HG03159 (cell line): ENCODE measurements around the gene AKT1.
"Not testable (repeated sequence)": the region's sequence is repeated elsewhere in the genome, so short reads cannot be mapped to it uniquely, and the experiment has no call there.

Experiments used
- ATAC-seq: cut with Tn5 transposase; IDR thresholded peaks from one replicate; pipeline ENCODE4 v1.9.1; 2021; ENCODE audit warnings: mild to moderate bottlenecking, moderate library complexity; ENCODE audit not compliant: unreplicated experiment

The AKT1 gene

DNA sequence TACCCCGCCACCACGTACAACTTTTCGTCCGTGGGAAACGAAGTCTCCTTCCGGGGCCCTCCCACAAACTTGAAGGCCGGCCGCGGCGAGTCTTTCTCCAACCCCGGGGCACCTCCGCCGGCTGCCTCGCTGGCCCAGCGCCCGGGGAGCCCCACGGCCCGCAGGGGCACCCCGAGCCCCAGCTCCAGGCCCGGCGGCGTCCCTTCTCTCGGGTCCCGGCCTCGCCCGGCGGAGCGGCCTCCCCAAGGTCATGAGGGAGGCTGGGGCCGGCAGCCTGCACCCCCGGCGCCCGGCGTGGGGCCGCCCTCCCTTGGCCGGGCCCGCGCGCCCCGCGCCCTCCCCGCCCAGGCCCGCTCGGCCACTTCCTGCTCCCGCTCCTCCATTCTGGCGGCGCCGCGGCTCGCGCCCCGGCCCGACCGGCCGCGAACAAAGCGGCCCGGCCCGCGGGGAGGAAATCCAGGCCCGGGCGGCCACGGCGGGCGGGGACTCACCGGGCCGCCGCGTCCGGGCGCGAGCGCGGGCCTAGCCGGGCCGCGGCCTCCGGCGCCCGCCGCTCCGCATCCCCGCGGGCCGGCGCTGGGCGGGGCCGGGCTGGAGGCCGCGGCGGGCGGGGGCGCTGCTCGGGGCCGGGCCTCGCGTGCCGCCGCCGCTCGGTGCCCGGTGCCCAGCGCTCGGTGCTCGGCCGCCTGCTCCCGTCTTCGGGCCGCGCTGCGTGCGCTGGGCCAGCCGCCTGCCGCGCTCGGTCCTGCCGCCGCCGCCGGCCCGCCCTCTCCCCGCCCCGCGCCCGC is at the start of gene AKT1:
Gene AKT1 (minus strand): TSS at position 756 of the 788 bp plus-strand sequence. CDS start 3,105 bp downstream, outside the sequence.
- ATAC-seq: peak; percentile 44

- ATAC-seq: no peak
These were observed 49.6 kb upstream of the AKT1 start for GRCh38 chr14:104845033-104845666.

GRCh38 chr14:104844306-104845032 is 48.9 kb upstream of the AKT1 start:
- no peak for ATAC-seq

DNA sequence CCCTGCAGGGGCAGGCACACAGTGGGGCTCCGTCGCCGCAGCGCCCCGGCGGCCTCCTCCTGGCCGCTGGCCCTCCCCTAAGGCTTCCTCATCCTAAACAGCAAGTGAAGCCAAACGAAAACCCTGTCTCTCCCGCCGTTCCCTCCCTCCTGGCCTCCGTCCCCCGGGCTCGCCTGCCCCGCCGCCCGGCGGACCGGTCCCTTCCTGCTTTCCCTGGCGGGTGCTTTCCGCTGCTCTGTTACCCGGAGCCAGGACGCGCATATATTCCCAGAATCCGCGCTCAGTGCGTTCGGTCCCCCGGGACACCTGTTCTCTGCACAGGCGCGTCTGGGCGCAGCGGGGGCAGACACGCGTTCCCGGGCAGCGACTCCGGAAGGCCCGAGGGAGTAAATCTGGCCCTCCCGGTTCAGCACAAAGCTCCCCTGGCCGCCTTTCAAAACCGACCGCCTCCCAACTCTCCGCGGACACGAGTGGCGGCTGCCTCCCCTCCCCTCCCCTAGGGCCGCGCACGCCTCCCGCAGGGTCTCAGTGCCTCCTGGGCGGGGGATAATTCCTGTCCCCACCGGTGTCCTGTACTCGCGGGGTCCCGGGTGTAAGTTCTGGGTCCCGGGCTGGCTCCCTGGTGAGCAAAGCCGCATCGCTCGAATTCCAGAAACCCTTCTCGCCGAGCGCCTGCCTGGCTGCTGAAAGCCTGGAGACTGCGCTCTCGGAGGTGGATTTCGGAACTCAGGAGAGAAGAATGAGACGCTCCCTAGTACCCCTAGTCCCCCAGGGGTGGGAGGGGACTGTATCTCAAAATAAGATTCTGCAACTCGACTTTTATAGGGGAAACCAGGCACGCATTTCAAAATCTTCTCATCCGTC is 48.1 kb upstream of the AKT1 start:
- ATAC-seq: no peak

DNA sequence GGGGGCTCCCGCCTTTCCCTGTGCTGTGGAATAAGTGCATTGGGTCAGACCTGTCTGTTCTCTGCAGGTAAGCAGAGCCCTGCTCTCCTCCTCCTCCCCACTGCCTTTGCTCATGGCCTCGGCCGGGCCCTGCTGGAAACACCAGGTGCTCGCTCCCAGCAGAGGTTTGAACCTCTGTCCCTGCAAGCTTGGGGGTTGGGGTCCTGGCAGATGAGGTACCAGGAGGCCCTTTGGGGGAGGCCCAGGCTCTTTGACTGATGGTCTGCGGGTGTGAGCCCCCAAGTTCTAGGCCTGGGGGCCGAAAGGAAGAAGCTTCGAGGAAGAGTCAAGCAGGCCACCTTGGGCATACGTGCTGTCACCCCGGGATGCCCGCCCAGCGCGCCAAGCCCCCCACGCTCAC is 47.5 kb upstream of the AKT1 start:
- ATAC-seq: no peak

DNA sequence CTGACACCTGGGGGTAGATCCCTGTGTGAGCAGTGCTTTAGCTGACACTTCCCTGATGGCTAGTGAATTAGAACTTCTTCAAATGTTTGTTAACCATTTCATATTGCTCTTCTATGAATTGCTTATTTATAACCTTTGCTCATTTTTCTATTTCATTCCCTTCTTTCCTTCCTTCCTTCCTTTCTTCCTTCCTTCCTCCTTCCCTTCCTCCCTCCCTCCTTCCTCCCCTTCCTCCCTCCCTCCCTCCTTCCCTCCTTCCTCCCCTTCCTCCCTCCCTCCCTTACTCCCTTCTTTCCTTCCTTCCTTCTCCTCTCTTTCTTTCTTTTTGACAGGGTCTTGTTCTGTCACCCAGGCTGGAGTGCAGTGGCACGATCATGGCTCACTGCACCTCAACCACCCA is 46.2 kb upstream of the AKT1 start:
- ATAC-seq: no peak

DNA sequence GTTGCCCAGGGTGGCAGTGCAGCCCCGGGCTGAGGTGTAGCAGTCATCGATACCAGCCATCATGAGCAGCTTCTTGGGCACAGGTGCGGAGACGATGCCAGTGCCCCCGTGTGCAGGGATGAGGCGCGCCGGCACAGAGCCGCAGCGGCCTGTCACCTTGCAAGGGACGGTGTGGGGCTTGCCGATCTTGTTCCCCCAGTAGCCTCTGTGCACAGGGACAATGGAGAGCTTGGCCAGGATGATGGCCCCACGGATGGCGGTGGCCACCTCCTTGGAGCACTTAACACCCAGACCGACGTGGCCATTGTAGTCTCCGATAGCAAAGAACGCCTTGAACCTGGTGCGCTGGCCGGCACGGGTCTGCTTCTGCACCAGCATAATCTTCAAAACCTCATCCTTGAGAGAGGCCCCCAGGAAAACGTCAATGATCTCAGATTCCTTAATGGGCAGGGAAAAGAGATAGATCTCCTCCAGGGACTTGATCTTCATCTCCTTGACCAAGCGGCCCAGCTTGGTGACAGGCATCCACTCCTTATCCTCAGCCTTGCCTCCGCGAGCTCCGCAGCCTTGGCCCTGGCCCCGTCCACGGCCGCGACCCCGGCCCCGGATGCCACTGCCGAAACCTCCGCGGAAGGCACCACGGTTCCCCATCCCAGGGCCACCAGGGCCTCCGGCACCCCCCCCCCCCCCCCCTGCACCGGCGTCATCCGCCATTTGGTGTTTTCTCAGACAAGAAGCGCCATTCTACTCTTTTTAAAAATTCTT is 40.8 kb upstream of the AKT1 start:
- not testable (repeated sequence) for ATAC-seq

- ATAC-seq: no peak
These were observed 35.2 kb upstream of the AKT1 start for GRCh38 chr14:104830781-104831180.

DNA sequence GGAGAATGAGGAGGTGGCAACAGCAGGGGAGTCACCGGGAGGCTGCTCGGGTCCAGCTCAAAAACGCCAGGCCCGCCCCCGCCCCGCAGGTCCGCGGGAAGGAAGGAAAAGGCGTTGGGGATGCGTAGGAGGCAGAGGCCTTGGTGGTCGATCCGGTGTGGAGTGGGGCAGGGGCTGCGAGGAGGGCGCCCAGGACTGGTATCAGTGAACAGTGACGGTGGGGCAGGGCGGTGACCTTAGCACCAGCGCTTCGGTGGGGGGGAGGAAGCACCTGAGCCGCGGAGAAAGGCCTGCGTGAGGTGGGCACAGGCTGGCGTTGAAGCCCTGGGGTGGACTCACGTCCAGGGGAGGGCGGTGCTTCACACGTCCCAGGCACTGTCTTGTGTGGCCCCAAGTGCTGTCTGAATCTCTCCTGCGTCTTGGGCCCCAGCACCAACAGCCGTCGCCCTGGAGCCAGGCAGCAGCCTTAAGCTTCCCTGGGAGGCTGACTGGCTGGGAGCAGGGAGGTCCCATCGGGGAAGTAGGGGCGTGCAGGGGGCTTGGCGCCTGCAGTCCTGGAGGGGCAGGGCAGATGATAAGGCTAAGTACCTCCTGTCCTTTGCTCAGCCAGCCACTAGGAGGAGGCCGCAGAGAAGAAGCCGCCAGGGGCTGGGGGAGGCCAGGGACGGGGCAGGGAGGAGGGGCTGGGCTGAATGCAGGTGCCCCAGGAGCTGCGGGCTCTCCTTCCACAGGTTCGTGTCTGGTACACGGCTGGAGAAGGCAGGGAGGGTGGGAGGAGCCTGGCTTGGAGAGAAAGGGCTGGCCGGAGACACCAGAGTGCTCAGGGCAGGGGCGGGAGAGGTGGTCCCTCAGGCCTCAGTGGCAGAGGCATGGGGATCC is 31.9 kb upstream of the AKT1 start:
- ATAC-seq: no peak

DNA sequence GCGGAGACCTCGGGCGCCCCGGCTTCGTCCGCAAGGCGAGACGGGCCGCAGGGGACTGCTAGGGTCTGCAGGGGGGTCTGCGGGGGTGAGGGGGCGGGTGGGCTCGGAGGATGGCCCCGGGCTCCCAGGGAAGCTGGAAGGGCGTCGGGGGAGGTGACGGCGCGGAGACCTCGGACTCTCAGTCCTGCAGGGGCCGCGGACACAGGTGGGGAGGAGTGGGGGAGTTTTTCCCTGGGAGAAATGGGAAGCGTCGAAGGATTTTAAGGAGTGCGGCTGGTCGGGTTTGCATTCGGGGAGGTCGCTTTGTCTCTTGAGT is 31.3 kb upstream of the AKT1 start:
- no peak for ATAC-seq

- peak; percentile 83 for ATAC-seq
These were observed 30.8 kb upstream of the AKT1 start for GRCh38 chr14:104826189-104826860.

- no peak for ATAC-seq
These were observed 28.9 kb upstream of the AKT1 start for GRCh38 chr14:104824353-104824997.

DNA sequence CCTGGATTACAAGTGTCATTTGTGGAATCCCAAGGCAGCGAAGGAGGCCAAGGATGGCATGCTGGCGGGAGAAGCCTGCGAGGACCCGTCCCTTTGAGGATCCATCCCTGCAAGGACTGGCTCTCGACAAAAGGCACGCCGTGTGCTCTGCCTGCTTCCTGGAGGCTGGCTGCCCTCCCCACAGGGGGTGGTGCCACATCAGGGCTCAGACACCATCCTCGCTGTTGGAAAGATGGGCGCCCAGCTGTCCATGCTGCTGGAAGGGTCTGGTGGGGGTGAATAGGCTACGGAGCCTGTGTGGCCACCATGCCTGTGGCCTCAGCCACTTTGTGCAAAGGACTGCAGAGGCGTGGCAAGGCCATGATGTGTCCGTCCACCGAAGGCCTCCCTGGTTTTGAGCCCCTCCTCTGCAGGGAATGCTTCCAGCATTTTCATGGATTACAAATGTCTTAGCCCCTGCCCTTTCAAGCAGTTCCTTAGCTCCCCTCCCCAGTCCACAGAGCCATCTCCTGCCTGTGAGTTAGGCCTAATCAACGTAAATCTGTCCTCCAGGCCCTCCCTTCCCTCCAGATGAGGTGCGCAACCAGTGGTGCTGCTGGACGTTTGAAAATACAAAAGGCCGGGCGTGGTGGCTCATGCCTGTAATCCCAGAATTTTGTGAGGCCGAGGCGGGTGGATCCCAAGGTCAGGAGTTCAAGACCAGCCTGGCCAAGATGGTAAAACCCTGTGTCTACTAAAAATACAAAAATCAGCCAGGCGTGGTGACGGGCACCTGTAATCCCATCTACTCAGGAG is 27.5 kb upstream of the AKT1 start:
- no peak for ATAC-seq

DNA sequence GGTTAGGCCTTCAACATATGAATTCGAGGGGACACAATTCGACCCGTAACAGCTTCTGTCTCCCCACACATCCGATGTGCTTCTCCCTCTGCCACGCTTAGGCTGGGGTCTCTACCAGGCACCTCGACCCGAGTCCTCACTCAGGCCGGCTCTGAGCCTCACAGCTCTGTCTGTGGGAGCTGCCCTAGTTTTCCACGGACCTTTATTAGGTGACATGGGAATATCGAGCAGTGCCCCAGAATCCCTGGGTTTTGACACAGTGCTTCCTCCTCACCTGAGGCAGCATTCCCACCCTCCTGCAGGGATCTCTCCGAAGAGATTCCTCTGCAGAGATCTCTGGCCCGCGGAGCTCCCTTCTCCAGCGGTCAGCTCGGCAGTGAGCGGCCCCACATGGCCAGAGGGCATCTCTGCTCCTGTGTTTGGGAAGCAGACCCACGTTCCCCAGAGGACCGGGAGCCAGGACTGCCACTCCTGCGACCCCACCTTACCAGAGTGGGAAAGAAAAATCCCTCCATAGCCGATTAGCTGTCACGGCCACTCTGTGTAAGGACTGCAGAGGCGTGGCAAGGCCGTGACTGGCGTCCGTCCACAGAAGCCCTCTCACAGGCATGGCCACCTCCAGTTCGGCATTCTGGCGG is 26.5 kb upstream of the AKT1 start:
- no peak for ATAC-seq

- no peak for ATAC-seq
These were observed 25.8 kb upstream of the AKT1 start for GRCh38 chr14:104821229-104821945.

- ATAC-seq: no peak
These were observed 25.2 kb upstream of the AKT1 start for GRCh38 chr14:104820669-104821228.
